SH-SY5Y (cell line): ENCODE results near the gene PPP2R2B.

Experiments used
- GATA2 ChIP-seq: IDR thresholded peaks from 2 replicates; pipeline ENCODE4 v1.6.1; 2011; ENCODE audit warnings: mild to moderate bottlenecking, low read depth, low read length
- GATA3 ChIP-seq: IDR thresholded peaks from 2 replicates; pipeline ENCODE4 v1.6.1; 2011; ENCODE audit warnings: low read depth, mild to moderate bottlenecking, low read length, moderate library complexity

PPP2R2B gene

DNA sequence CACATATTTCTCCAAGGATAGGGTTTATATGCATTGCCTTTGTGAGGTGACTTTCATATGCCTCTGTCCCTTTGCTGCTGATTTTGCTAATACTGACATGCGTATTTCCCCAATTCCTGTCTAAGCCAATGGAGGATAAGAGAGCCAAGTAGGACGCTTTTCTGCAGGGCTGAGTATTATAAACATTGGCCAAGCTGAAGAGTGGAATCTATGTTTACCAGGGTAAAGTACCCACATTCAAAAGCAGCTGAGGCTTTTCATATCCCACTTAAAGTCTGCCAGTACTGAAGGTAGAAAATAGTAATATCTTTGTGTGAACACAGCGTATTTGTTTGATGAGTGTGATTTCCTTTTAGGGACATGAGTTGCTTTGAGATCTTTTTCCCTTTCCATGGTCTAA lies 233.7 kb downstream of the PPP2R2B start:
- no peak for TF ChIP-seq GATA3
- TF ChIP-seq GATA2, result no peak

DNA sequence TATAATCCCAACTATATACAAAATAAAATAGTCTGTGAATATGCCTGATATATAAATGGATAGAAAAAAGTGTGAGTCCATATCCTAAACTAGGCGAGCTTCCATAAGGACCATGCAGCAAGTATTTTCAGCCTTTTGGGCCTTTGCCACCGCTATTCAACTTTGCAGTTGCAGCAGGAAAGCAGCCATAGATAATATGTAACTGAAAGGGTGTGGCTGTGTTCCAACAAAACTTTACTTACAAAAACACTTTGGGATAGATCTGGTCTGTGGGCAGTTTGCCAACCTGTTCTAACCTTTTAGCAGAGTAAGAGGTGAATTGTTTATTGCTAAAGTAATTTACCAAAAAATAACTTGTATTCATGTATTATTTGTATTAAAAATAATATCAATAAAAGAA lies 234.8 kb downstream of the PPP2R2B start:
- TF ChIP-seq GATA2, result no peak
- TF ChIP-seq GATA3, result no peak

DNA sequence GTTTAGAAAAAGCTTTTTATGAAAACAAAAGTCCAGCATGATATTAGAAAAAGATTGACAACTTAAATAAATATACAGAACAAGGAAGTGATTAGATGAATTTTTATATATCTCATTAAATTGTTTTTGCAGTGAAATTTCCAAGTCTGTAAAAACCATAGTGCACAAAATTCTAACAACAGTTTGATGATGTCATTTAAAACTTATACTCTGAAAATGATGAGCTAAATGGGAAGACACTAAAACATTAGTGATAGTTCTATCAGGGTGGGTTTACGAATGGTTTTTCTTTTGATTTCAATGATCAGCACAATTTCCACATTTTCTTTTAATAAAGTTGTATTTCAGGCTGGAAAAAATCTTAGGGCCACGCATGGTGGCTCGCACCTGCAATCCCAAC lies 236.1 kb downstream of the PPP2R2B start:
- TF ChIP-seq GATA3, result no peak
- no peak for TF ChIP-seq GATA2

DNA sequence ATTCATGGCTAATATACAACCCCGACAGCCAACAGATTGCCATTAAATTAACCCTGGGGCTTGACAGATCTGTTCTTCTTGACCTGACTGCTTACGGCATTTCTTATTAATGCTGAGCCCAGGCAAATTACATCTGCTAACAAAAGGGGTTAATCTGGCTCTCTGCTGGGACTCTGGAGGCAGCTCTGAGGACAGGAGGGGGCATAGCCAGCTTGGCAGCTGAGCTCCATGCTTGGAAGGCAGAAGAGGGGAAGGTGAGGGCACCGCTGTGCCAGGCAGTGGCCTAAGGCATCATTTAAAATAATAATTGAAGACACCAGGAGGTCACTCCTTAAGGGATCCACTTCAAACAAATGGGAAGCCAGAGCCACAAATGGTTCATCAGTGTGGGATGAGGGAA lies 236.6 kb downstream of the PPP2R2B start:
- TF ChIP-seq GATA3 (no peak), GATA2 (no peak)

DNA sequence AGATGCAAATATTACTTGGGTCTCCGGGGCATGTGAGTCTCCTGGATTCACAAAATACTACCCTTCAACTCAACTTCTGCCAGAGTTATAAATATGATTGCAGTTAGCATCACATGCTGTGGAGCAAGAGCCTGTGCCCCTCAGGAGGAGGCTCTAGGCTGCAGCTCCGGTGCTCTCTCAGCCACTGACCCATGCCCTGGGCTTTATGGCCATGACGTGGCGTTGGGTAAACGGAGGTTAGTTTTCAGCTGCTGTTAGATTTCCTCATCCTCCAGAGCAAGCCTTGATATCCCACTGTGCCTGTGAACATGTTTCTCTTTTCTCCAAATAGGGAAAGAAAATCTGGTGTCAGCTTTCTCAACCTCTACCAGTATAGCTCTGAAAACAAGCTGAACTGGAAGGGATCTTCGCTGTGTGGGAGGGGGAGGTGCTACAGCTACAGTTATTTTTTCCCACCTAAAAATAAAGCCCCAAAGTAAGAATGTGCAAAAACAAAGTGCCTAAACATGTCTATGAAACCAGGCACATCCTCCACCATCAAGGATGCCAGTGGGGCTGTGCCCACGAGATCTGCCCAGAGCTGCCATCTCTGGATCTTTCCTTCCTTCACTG lies 238.2 kb downstream of the PPP2R2B start:
- TF ChIP-seq GATA2 (no peak), GATA3 (no peak)

DNA sequence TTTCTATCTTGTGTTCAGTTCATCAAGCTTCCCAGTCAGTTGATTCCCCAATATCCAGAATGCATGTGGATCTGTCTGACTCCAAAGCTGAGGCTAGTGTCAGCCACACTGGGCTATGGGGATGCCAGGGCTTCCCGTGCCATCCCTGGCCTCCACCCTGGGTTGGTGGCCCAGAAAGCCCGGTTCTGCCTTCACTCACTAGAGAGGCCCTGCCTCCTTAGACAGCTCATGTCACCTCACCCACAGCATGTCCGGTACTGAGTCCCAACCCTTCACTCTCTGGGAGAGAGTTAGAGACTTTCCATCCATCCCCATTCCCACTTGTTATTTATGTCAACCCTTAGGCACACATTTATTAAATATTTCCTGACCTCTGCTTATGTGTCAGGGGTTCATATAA lies 243.1 kb downstream of the PPP2R2B start:
- TF ChIP-seq GATA2 (no peak), GATA3 (no peak)

DNA sequence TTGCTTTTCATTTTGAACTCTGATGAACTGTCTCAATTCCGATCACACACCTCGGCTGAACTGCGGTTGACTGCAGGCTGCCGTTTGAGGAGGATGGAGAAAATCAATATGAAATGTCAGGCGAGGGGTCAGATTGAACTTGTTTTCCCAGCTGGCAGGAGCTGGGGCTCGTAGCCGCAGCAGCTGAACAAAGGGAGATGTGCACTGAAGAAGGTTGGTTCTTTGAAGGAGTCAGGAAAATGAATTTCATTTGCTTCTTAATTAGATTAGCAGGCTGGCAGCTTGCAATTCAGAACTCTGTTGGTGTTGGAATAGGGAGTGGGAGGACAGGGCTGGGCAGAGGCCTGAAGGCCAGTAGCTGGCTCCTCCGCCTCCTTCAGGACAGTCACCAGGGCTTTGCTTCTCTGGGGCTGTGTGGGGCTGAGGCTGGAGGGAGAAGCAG lies 245.2 kb downstream of the PPP2R2B start:
- TF ChIP-seq GATA2 (no peak), GATA3 (no peak)

DNA sequence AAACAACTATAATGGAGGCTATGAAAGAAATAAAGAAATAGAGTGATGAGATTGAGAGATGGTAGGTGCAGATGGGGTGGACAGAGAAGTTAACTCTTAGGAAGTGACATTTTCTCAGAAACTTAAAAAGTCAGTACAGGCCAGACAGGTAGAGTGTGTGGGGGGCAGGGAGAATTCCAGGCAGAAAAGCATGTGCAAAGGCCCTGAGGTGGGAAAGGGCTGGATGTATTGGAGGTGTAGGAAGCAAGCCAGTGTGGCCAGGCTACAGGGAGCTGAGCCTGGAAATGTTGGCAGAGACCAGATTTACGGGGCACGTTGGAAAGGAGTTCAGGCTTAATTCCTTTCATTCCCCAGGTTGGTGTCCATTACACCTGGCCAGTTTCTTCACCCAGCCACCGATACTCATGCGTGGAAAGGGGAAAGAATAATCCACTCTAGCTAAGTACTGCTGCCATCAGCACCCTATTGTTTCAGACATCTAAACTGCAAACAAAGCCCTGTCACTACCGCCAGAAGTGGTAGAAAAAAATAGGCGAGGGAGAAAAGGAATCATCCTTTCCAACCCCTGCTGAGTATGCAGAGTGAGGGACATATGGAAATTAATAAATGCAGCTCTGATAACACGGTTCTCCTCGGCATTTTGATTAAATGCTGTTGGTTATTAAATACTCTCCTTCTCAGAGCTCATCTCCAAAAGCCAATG lies 245.8 kb downstream of the PPP2R2B start:
- no peak for TF ChIP-seq GATA3
- no peak for TF ChIP-seq GATA2

DNA sequence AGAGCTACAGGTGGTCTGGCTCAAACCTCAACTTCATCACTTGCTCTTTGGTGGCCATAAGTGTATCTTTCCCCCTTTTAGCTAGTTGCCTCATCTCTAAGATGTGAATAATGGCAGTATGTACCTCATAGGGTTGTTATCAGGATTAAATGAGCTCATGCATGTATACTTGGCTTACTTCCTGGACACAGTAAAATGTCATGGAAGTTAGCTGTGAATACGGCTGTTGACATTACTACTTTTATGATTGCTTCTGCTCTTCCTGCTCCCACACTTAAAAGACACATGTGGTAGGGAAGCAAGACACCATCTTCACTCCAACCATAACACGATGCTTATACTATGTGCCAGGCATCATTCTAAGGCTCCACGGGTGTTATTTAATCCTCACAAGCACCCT lies 248.1 kb downstream of the PPP2R2B start:
- no peak for TF ChIP-seq GATA3
- TF ChIP-seq GATA2, result no peak

DNA sequence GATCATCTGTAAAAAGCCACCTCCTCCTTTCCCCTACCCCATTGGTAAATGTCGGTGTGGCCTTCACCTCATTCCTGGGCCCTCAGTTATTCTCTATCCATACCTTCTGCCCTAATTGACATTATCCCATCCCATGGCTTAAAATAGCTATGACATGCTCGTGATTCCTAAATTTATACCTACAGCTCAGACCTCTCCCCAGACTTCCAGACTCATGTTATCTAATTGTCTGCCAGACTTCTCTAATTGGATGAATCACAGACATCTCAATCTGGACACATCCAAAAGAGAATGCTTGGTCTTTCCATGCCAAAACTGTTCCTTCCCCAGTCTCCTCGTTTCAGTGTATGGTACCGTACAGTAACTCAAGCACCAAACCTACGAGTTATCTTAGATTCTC lies 249.6 kb downstream of the PPP2R2B start:
- TF ChIP-seq GATA3 (no peak), GATA2 (no peak)

DNA sequence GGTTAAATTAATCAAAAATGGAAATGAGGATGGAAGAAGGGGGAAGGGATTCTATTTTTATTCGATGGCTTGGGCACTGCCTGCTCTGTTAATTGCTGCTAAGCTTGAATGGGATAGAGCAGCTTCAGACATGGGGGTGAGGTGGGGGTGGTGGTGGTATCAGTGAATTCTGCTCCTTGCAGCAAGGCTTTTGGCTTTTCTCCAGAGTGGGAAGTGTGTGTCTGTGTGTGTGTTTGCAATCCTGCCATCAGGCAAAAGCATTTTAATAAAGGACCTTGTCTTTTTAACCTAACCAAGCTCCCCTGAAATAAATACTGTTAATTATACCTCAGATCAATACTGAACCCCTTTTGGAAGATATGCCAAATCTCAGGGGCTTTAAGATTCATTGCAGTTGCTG lies 251.6 kb downstream of the PPP2R2B start:
- TF ChIP-seq GATA3 (no peak), GATA2 (no peak)

DNA sequence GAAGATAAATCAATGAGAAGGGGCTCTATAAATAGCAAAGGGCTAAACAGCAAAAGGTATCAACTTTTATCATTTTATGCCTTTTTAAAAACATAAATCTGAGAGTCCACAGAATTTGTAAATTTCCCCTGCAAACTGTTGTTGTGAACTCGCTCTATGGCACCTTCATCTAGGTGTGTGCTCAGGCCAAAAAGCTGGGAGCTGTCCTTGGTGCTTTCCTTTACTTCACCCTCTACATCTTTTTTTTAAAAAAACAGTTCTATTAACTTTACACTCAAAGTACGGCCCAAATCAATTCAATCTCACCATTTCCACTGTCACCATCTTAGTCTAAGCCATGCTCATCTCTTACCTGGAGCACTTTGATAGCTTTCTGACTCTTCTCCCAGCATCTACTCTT lies 254.4 kb downstream of the PPP2R2B start:
- TF ChIP-seq GATA2, result no peak
- no peak for TF ChIP-seq GATA3

DNA sequence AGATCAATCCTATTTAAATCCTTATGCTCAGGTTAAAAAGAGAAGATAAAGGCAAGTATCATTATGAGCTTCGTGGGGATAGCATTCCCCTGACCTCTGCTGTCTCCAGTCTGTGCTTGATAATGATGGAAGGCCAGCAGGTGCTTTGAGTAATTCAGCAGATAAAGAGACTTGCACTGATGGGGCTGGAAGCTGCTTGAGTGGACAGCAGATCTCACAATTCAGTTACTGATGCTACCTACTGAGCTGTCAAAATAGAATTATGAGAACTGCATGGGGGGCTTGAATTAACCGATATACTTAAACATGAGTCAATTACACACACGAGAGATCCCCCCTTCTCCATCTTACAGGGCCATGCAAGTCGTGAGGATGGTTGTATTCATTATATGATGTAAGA lies 254.9 kb downstream of the PPP2R2B start:
- no peak for TF ChIP-seq GATA2
- no peak for TF ChIP-seq GATA3

DNA sequence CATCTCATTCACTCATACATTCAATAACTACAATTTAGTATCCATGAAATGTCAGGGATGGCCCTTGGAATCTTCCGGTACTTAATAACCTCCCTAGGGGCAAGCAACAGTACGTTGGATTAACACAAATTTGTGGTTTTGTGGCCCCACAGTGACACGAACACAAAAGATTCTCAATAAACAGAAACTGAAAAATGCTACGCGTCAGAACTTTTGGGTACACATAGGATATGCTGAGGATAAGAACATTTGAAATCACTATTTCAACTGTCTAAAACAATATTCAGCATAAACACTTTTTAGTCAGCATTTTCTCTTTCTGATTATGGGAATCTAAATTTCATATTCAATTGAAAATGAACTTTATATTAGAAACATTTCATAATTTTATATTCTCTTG lies 255.5 kb downstream of the PPP2R2B start:
- TF ChIP-seq GATA3 (no peak), GATA2 (no peak)

DNA sequence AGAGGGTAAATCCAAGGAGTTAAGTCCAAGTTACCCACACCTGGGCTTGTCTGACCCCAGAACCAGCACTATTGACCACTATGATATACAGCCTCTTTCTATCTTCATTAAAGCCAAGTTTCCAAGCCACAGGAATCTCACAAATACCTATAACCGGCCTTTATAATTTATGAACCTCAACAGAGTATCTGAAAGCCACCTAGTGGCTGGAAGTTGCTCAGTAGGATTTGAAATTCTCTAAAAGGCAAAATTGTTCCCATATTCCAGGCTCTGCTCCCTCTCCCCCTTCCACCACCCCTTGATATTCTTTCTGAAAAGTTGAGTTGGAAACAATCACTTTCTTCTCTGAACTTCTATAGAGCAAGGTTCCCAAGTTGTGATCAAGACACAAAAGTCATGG lies 256.2 kb downstream of the PPP2R2B start:
- TF ChIP-seq GATA2, result no peak
- TF ChIP-seq GATA3, result no peak

DNA sequence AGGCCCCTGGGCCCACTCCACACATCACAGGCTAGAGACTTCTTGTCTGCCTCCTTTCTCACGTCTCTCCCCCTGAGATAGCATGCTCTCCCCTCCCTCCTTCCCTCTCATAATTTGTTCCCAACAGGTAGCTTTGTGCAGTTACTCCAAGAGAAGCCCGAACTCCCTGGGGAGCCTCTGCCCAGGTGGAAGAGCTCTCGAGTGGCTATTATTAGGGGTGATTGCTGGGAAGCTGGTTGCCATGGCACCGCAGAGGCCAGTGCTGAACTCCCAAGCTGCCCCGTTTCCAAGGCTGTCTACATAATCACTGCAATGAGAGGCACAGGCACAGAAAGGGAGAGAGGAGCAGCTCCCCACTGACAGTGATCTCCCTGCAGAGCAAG lies 257.9 kb downstream of the PPP2R2B start:
- TF ChIP-seq GATA3, result no peak
- TF ChIP-seq GATA2, result no peak
